Measurements from ENCODE around the gene AZIN2.
"Not testable (repeated sequence)": the region's sequence is repeated elsewhere in the genome, so short reads cannot be mapped to it uniquely, and the experiment has no call there.

The AZIN2 gene

DNA sequence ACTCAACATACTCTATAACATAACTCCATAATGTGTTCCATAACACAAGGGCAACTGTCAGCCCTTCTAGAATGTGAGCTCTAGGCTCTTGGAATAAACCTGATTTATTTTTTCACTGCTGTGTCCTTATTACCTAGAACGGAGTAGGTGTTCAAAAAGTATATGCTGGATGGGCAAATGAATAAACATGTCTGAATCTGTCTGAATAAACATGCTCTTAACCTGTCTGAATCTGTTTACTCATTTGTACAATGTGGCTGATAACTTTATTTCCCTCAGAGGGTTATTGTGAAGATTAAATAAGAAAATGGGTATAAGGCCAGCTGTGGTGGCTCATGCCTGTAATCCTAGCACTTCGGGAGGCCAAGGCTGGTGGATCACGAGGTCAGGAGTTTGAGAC is 42.3 kb downstream of the AZIN2 start:
- in situ Hi-C loops (cut with MboI; ENCODE audit: low sequenced_read_pairs): no loop called here

GRCh38 chr1:33124647-33125046 is 43.7 kb downstream of the AZIN2 start:
- in situ Hi-C loops (cut with MboI; ENCODE audit: low sequenced_read_pairs): not testable (repeated sequence)

DNA sequence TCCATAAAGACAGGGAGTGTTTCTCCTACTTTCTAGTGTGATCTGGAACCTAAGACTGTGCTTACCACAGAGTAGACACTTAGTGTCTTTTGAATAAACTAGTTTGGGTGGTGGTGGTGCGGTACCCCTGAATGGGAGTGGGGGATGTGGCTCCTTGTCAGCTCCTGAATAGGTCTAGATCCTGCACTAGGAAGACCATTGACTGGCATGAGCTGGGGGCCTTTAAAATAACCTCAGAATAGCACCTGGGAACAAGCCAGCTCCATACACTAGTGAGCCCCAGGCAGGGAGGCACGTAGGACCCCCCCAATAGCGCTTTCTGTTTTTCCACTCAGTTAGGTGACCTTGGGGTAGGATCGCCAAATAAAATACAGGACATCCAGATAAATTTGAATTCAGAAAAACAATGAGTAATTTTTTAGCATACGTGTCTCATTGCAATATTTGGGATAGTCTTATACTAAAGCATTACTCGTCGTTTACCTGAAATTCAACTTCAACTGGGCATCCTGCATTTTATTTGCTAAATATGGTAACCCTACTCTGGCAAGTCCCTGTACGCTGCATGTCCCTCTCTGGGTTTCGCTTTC is 45.6 kb downstream of the AZIN2 start:
- in situ Hi-C loops (cut with MboI; ENCODE audit: low sequenced_read_pairs): no loop called here

- in situ Hi-C loops (cut with MboI; ENCODE audit: low sequenced_read_pairs): no loop called here
Observed at GRCh38 chr1:33127001-33127823, 46.3 kb downstream of the AZIN2 start.

GRCh38 chr1:33128781-33129180 is 47.8 kb downstream of the AZIN2 start:
- in situ Hi-C loops (cut with MboI; ENCODE audit: low sequenced_read_pairs): no loop called here

DNA sequence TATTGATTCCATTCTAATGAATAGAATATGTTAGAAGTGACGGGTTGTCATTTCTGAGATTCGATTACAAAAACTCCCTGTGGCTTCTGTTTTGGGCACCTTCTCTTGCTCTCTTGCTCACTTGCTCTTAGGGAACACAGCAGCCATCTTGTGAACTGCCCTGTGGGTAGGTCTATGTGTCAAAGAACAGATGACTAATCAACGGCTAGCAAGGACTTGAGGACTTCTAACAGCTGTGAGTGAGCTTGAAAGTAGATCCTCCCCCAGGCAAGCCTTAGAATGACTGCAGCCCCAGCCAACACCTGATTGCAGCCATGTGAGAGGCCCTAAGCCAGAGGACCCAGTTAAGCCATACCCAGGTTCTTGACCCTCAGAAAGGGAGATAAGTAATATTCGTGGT is 49.3 kb downstream of the AZIN2 start:
- in situ Hi-C loops (cut with MboI; ENCODE audit: low sequenced_read_pairs): no loop called here

DNA sequence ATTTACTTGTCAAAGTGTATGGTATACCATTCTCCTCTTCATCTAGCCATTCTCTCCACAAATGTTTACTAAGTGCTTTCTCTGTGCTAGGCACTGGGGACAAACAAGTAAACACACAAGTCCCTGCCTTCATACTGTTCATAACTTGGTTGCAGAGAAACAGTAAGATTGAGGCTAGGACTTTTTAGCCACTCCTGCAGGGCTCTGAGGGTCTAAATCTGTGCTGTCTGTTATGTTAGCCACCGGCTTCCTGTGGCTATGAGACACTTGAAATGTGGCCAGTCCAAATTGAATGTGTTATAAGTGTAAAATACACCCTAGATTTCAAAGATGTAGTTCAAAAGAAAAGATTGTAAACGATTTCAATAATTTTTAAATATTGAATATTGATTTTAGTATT is 50.2 kb downstream of the AZIN2 start:
- in situ Hi-C loops (cut with MboI; ENCODE audit: low sequenced_read_pairs): no loop called here

GRCh38 chr1:33132549-33132948 is 51.6 kb downstream of the AZIN2 start:
- in situ Hi-C loops (cut with MboI; ENCODE audit: low sequenced_read_pairs): no loop called here

DNA sequence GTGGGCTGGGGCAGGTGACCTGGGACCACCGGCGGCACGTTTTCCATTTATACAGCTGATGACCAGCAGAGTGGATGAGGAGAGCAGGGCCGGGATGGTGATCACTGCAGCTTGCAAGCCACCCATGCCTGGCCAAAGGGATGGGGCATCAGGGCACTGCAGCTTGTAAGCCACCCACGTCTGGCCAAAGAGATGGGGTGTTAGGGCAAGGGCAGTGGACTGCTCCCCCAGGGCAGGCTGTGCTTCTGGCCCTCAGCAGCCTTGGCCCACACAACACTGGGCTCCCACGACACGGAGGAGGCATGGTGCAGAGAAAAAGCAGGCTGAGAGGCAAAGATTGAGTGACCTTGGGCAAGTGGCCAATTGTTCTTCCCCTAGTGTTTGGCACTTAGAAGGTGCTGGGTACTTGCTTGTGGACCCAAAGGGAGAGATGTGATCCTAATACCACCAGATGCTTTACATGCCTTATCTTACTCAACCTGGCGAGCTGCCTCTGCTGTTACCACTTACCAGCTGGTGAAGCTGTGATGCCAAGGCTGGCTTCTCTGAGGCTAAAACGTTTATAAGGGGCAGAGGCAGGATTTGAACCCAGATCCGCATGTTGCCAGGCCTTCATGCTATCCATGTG is 52.6 kb downstream of the AZIN2 start:
- in situ Hi-C loops (cut with MboI; ENCODE audit: low sequenced_read_pairs): no loop called here

DNA sequence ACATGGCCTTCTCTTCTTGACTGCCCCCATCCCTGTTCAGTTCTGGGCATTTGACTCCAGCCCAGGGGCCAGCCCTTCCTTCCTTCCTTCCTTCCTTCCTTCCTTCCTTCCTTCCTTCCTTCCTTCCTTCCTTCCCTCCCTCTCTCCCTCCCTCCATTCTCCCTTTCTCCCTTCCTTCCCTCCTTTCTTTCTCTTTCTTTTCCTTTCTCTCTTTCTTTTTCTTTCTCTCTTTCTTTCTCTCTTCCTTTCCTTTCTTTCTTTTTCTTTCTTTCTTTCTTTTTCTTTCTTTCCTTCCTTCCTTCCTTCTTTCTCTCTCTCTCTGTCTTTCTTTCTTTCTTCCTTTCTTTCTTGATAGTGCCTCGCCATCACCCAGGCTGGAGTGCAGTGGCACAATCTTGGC is 55.1 kb downstream of the AZIN2 start:
- in situ Hi-C loops (cut with MboI; ENCODE audit: low sequenced_read_pairs): not testable (repeated sequence)

DNA sequence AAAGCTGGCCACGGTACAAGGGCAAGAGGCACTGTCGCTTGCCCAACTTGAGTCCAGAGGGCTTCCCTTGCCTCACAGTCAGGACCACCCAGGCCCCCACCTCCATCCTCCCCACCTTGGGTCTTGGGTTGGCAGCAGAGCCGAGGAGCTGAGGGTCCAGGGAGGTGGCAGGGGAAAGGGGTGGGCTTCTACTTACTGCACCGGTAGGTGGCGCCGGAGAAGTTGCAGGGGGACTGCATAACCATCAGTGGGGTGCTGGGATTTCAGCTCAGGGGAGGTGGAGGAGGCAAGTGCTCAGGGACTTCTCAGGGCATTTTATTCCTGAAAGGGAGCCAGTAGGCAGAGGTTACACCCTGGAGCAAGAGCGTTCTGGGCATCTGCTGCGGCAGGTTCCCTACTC is 56.8 kb downstream of the AZIN2 start:
- in situ Hi-C loops (cut with MboI; ENCODE audit: low sequenced_read_pairs): no loop called here

DNA sequence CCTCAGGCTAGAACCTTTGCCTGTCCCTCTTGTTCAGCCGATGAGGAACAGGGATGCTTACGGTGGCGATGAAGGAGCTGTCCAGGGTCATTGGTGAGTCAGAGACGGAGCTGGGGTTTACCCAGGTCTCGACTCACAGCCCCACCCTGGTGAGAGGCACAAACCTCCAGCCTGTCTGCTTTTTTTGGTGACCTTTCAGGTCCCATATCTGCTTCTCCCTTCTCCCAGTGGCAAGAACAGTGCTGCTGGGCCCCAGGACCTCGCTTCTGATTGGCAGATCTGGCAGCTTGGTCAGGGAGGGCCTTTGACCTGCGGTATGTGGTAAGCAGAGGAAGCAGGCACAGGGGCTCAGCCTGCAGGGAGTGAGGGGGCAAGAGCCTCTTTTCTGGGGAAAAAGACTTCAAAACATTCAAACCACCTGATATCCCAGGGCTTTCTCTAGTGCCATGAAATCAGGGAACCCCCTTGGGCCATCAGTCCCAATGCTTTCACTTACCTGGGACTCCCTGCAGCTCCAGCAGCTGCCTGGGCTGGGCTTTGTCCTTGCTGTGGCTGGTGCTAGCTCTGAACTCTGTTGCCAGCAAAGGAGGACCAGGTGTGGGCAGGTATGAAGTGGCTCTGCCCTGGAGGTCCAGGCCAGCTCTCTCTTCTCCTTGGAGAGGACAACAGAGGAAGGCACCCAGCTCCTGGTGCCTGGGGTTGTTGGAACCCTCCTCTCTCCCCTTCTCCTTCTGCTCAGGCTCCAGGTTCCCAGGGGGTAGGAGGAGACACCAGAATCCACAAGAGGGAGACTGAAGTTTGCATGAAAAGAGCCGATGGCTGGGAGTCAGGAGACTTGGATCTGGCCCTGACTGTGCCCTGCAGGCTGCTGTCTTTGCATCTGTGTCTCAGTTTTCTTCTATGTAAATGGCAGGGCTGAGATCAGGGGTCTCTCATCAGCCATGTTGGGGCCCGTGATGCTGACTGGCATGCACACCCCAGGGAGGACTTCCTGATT is 59.5 kb downstream of the AZIN2 start:
- in situ Hi-C loops (cut with MboI; ENCODE audit: low sequenced_read_pairs): no loop called here

GRCh38 chr1:33141216-33141615 is 60.3 kb downstream of the AZIN2 start:
- in situ Hi-C loops (cut with MboI; ENCODE audit: low sequenced_read_pairs): no loop called here

GRCh38 chr1:33141781-33142180 is 60.8 kb downstream of the AZIN2 start:
- in situ Hi-C loops (cut with MboI; ENCODE audit: low sequenced_read_pairs): no loop called here

GRCh38 chr1:33142483-33143064 is 61.6 kb downstream of the AZIN2 start:
- in situ Hi-C loops (cut with MboI; ENCODE audit: low sequenced_read_pairs): no loop called here

- in situ Hi-C loops (cut with MboI; ENCODE audit: low sequenced_read_pairs): no loop called here
Observed at GRCh38 chr1:33143176-33143575, 62.2 kb downstream of the AZIN2 start.

DNA sequence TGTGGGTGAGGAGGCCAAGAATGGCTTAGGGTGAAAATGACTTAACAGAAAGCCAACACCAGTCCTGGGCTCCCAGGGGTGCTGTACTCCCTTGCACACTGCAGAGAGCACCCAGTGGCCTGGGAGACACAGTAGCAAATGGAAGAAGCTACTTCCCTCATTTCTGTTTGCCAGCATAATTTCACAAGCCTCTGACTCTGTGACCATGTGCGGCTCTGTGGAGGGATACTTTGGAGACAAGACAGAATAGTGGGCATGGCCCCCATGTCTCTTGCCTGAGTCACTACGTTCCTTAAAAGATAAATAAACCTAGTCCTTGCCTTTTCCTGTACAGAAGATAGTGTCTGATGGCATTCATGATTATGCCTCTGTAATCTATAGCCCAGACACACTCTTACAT is 62.7 kb downstream of the AZIN2 start:
- in situ Hi-C loops (cut with MboI; ENCODE audit: low sequenced_read_pairs): no loop called here

- in situ Hi-C loops (cut with MboI; ENCODE audit: low sequenced_read_pairs): no loop called here
Observed at GRCh38 chr1:33146003-33146402, 65.0 kb downstream of the AZIN2 start.

DNA sequence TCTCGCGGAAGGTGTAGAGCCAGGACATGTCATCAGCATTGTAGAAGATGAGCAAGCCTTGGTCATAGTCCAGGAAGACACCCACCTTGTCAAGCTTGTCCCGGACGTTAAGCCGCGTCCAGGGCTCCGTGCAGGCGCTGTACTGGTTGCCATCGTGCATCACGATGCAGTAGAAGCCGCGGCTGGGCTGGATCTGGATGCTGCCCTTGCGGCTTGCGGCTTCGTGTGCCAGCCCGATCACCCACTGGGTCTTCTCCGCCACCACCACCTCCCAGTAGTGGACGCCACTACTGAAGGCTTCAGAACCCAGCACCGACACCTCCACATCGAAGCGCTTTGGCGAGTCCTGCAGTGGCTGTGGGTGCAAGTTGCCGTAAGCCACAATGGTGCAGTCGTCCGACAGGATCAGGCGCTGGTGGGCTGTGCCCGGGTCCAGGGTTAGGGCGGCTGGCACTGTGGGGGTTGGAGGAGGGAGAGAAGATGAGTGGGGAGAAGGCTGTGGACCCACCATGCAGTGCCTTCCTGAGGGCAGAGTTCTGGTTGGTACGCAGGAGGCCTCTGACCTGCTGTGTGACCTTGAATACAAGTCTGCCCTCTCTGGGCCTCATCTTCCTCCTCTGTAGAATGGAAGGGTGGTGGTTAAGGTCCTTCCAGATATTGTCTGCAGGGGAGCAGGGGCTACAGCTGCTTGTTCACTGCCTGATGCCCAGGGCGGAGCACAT is 66.5 kb downstream of the AZIN2 start:
- in situ Hi-C loops (cut with MboI; ENCODE audit: low sequenced_read_pairs): no loop called here

DNA sequence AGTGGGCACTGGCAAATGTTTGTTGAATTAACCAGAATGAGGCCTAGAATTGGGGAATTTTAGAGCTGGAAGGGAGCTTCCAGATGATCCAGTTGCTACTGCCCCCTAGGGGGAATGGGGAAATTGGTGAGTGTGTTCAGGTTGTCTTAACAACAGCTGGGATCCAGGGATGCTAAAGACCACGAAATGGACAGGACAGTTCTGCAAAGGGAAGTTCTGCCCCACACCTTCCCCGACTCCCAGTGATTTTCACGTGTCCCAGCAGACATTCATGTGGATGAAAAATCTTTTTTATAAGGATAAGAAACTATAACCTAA is 67.0 kb downstream of the AZIN2 start:
- in situ Hi-C loops (cut with MboI; ENCODE audit: low sequenced_read_pairs): no loop called here

Measured in HL-60/S4 treated with retinoic acid at 250 ng/mL for 4 days and 3 days (cell line).